GM12878 (cell line): ENCODE results near the gene TSHZ3.

Source experiments
- CBX3 ChIP-seq: fragments of 200-600 bp; sonication (generic); IDR thresholded peaks from 2 replicates; pipeline ENCODE4 v1.6.1; 2016; ENCODE audit warnings: low read depth, borderline replicate concordance
- CTCF ChIP-seq, 3 experiments: IDR thresholded peaks in 2 of 3; conservative IDR thresholded peaks in 1 of 3; 2 replicates each; pipeline ENCODE4 v1.5.1; 2011; ENCODE audit warnings: low read depth in 3 of 3, low read length in 3 of 3, mild to moderate bottlenecking in 3 of 3, control low read depth in 2 of 3, moderate library complexity in 2 of 3, inconsistent platforms in 1 of 3, mixed read lengths in 1 of 3; ENCODE audit not compliant: control insufficient read depth in 2 of 3, insufficient read depth in 1 of 3; ENCODE audit errors: extremely low read depth in 1 of 3
- EP300 ChIP-seq, 2 experiments: fragments of 150-350 bp in 1 of 2; IDR thresholded peaks; 2 replicates each; pipeline ENCODE4 v1.6.1; 2011 to 2012; ENCODE audit warnings: low read depth in 2 of 2, low read length in 2 of 2, borderline replicate concordance in 1 of 2, improper control_type of control experiment in 1 of 2, inconsistent platforms in 1 of 2; ENCODE audit not compliant: control insufficient read depth in 1 of 2
- RCOR1 ChIP-seq: conservative IDR thresholded peaks from 2 replicates; pipeline ENCODE4 v1.6.1; 2012; ENCODE audit warnings: low read depth, low read length, improper control_type of control experiment
- SMC3 ChIP-seq: IDR thresholded peaks from 2 replicates; pipeline ENCODE4 v1.6.1; 2011; ENCODE audit warnings: low read length, improper control_type of control experiment, borderline replicate concordance
- ZNF217 ChIP-seq: fragments of 450-650 bp; IDR thresholded peaks from 2 replicates; pipeline ENCODE4 v1.6.1; 2017; ENCODE audit warnings: antibody characterized with exemption, mild to moderate bottlenecking
- ZNF592 ChIP-seq: fragments of 450-650 bp; IDR thresholded peaks from 2 replicates; pipeline ENCODE4 v1.6.1; 2017; ENCODE audit warnings: mild to moderate bottlenecking, moderate library complexity

GRCh38 chr19:31280287-31281006 lies 68.8 kb downstream of the TSHZ3 start:
- TF ChIP-seq CTCF (IDR thresholded peaks at IDR 0.05 in 2 of 3, conservative IDR thresholded peaks at IDR 0.05 in 1 of 3; ENCODE audit: control insufficient read depth in 2 of 3, extremely low read depth in 1 of 3, insufficient read depth in 1 of 3, low read depth in 3 of 3, low read length in 3 of 3): no peak
- no peak for TF ChIP-seq SMC3
- no peak for TF ChIP-seq RCOR1
- no peak for TF ChIP-seq ZNF592
- no peak for TF ChIP-seq ZNF217
- no peak for TF ChIP-seq EP300 (IDR thresholded peaks at IDR 0.05; ENCODE audit: borderline replicate concordance in 1 of 2, control insufficient read depth in 1 of 2, low read depth in 2 of 2, low read length in 2 of 2)
- no peak for TF ChIP-seq CBX3
